Breast epithelium (tissue), 4 donors: ENCODE measurements around the gene RELB. TPM values are rescaled to one million over a fixed set of nuclear protein-coding genes. Genes with fewer than 3 reads are reported as not detected.
A peak's percentile ranks its signal among the peaks of the same experiment; 100 is the strongest.

Experiments
- DNase-seq, 2 donors: peaks; one replicate each; pipeline ENCODE4 v3.0.0-alpha.2; 2019; ENCODE audit warnings: low spot score in 2 of 2
- H3K27ac ChIP-seq, 2 donors: fragments of 200-600 bp; sonication (generic) in 1 of 2; one replicate each; pipeline ENCODE4 v1.5.1; 2016 to 2019; ENCODE audit warnings: mild to moderate bottlenecking in 1 of 2
- H3K27me3 ChIP-seq, 2 donors: fragments of 200-600 bp; sonication (generic) in 1 of 2; one replicate each; pipeline versions ENCODE4 v1.5.1 to v1.6.0; 2017 to 2019; ENCODE audit warnings: control low read depth in 1 of 2, mild to moderate bottlenecking in 1 of 2
- H3K36me3 ChIP-seq: fragments of 200-600 bp; one replicate; pipeline ENCODE4 v1.5.1; 2019
- H3K4me1 ChIP-seq, 2 donors: fragments of 200-600 bp; sonication (generic); one replicate each; pipeline ENCODE4 v1.5.1; 2016 to 2019; ENCODE audit warnings: control low read depth in 1 of 2
- H3K4me3 ChIP-seq, 3 donors: fragments of 200-600 bp; sonication (generic); 1 replicate in 2 of 3; 2 replicates in 1 of 3; pipeline ENCODE4 v1.5.1; 2016 to 2019; ENCODE audit warnings: mild to moderate bottlenecking in 3 of 3, moderate library complexity in 2 of 3
- H3K9me3 ChIP-seq, 2 donors: fragments of 200-600 bp; sonication (generic) in 1 of 2; one replicate each; pipeline ENCODE4 v1.5.1; 2016 to 2019; ENCODE audit warnings: control low read depth in 1 of 2
- CTCF ChIP-seq, 3 donors: fragments of 450-650 bp; IDR thresholded peaks; one replicate each; pipeline ENCODE4 v1.5.1; 2016 to 2017; ENCODE audit warnings: antibody characterized with exemption in 3 of 3, mild to moderate bottlenecking in 3 of 3, moderate library complexity in 3 of 3
- POLR2A ChIP-seq: fragments of 450-650 bp; IDR thresholded peaks from one replicate; pipeline ENCODE4 v1.6.1; 2016; ENCODE audit warnings: antibody characterized with exemption, mild to moderate bottlenecking, moderate library complexity
- POLR2AphosphoS5 ChIP-seq, 3 donors: sonication (generic); formaldehyde crosslinking; IDR thresholded peaks; one replicate each; pipeline ENCODE4 v1.6.1; 2017; ENCODE audit warnings: antibody characterized with exemption in 3 of 3
- intact Hi-C: fragments of 100-400 bp; cut with DNase I; formaldehyde crosslinking; loops from one replicate; pipeline ENCODE4 v1.15.1; 2023; ENCODE audit warnings: low total_unique reads
- total RNA-seq, 3 donors: library from RNA; depleted of rRNA; stranded (reverse); fragments of >200 nt; gene quantifications; one replicate each; pipeline ENCODE4 v1.1.0, GENCODE V29; 2016

RELB gene
- total RNA-seq, 3 donors from 2014 or later, result 5.8 to 12.5 (median 8.2) TPM

GRCh38 chr19:45051929-45052579 is 50.8 kb downstream of the RELB start:
- Histone ChIP-seq H3K27me3 (no peaks in the 10 kb centered on the region), H3K4me3 (no peak overlapping the region), H3K4me1 (peaks cover 0 to 4% of the 10 kb centered on the region in 2 donors), H3K36me3 (peaks cover 4% of the 10 kb centered on the region), H3K27ac (no peak overlapping the region), H3K9me3 (no peaks in the 10 kb centered on the region)
- no peak for DNase-seq
- no peak for TF ChIP-seq POLR2AphosphoS5 (IDR thresholded peaks at IDR 0.05)
- TF ChIP-seq CTCF (IDR thresholded peaks at IDR 0.05), result no peak
- no peak for TF ChIP-seq POLR2A
- intact Hi-C loops, result no loop called here

- no peak for DNase-seq
- H3K4me1 ChIP-seq, result no peaks in the 10 kb centered on the region
- intact Hi-C loops, result no loop called here
- H3K9me3 ChIP-seq, result no peaks in the 10 kb centered on the region
- no peak overlapping the region for H3K27ac ChIP-seq
- H3K27me3 ChIP-seq, result no peaks in the 10 kb centered on the region
- H3K4me3 ChIP-seq, result no peak overlapping the region
- peaks cover 11% of the 10 kb centered on the region for H3K36me3 ChIP-seq
- no peak for TF ChIP-seq CTCF (IDR thresholded peaks at IDR 0.05)
- no peak for TF ChIP-seq POLR2A
- no peak for TF ChIP-seq POLR2AphosphoS5 (IDR thresholded peaks at IDR 0.05)
Observed at GRCh38 chr19:45056831-45057230, 55.6 kb downstream of the RELB start.

- H3K27ac ChIP-seq, result no peak overlapping the region
- DNase-seq, result no peak
- no peak overlapping the region for H3K4me3 ChIP-seq
- H3K9me3 ChIP-seq, result no peaks in the 10 kb centered on the region
- H3K4me1 ChIP-seq, result no peaks in the 10 kb centered on the region
- H3K36me3 ChIP-seq, result peaks cover 11% of the 10 kb centered on the region
- TF ChIP-seq POLR2A (no peak), CTCF (IDR thresholded peaks at IDR 0.05) (no peak), POLR2AphosphoS5 (IDR thresholded peaks at IDR 0.05) (no peak)
- H3K27me3 ChIP-seq, result no peaks in the 10 kb centered on the region
- intact Hi-C loops, result no loop called here
Observed at GRCh38 chr19:45057444-45057843, 56.2 kb downstream of the RELB start.

GRCh38 chr19:45058622-45059159 is 57.4 kb downstream of the RELB start:
- H3K4me1 ChIP-seq, result no peaks in the 10 kb centered on the region
- no peaks in the 10 kb centered on the region for H3K9me3 ChIP-seq
- no peak overlapping the region for H3K4me3 ChIP-seq
- TF ChIP-seq POLR2A (no peak), POLR2AphosphoS5 (IDR thresholded peaks at IDR 0.05) (no peak), CTCF (IDR thresholded peaks at IDR 0.05) (no peak)
- intact Hi-C loops, result no loop called here
- H3K27ac ChIP-seq, result no peak overlapping the region
- H3K27me3 ChIP-seq, result no peaks in the 10 kb centered on the region
- peaks cover 7% of the 10 kb centered on the region for H3K36me3 ChIP-seq
- no peak for DNase-seq

- Histone ChIP-seq H3K27me3 (no peaks in the 10 kb centered on the region), H3K36me3 (peaks cover 7% of the 10 kb centered on the region), H3K4me3 (no peak overlapping the region), H3K9me3 (no peaks in the 10 kb centered on the region), H3K4me1 (no peaks in the 10 kb centered on the region), H3K27ac (no peak overlapping the region)
- peak; percentile 27 to 85 (median 79) for TF ChIP-seq CTCF (IDR thresholded peaks at IDR 0.05)
- no peak for TF ChIP-seq POLR2A
- peak in 1 of 2 donors; percentile 81 for DNase-seq
- intact Hi-C loops, result no loop called here
Observed at GRCh38 chr19:45059258-45059965, 58.1 kb downstream of the RELB start.
